WTC11 (cell line): Measurements from ENCODE around the gene MIOX. TPM values are rescaled to one million over a fixed set of nuclear protein-coding genes. Genes with fewer than 3 reads are reported as not detected.

Experiments used
- ATAC-seq: fragments of 200-7000 bp; cut with Tn5 transposase; 2 replicates; pipeline ENCODE4 v1.10.0; 2021; ENCODE audit warnings: mild to moderate bottlenecking, moderate library complexity
- CTCF ChIA-PET: fragments of 300-600 bp; sonication (Branson Sonifier 250); formaldehyde crosslinking; loops from one replicate; lab custom pipeline; 2021; ENCODE audit warnings: antibody characterized with exemption; lab: Charles Lee
- POLR2A ChIA-PET: fragments of 350-600 bp; sonication (Branson Sonifier 250); formaldehyde crosslinking; loops from one replicate; lab custom pipeline; 2021; ENCODE audit warnings: antibody characterized with exemption; lab: Charles Lee
- DNase-seq: peaks from one replicate; pipeline ENCODE4 v3.0.0; 2021; ENCODE audit warnings: low spot score
- H3K27ac Mint-ChIP-seq: 2 replicates; pipeline ENCODE4 v1.8.0; 2021; ENCODE audit warnings: mixed read lengths
- H3K27me3 Mint-ChIP-seq: 2 replicates; pipeline ENCODE4 v1.8.0; 2021; ENCODE audit warnings: low read depth, mild to moderate bottlenecking, moderate library complexity, mixed read lengths
- H3K36me3 Mint-ChIP-seq: 2 replicates; pipeline ENCODE4 v1.8.0; 2021; ENCODE audit warnings: mixed read lengths
- H3K4me1 Mint-ChIP-seq: 2 replicates; pipeline ENCODE4 v1.8.0; 2022; ENCODE audit warnings: mixed read lengths
- H3K4me3 Mint-ChIP-seq: 2 replicates; pipeline ENCODE4 v1.8.0; 2021; ENCODE audit warnings: mild to moderate bottlenecking, moderate library complexity, mixed read lengths
- H3K9me3 Mint-ChIP-seq: 2 replicates; pipeline ENCODE4 v1.8.0; 2021; ENCODE audit warnings: mixed read lengths
- CDX4 ChIP-seq: fragments of 250-450 bp; sonication (Bioruptor Pico); IDR thresholded peaks from 2 replicates; pipeline ENCODE4 v1.9.0; 2021; ENCODE audit warnings: moderate library complexity, mild to moderate bottlenecking, inconsistent platforms, borderline replicate concordance
- ESRRA ChIP-seq: sonication (generic); formaldehyde crosslinking; IDR thresholded peaks from 2 replicates; pipeline ENCODE4 v1.8.1; 2022; ENCODE audit warnings: mild to moderate bottlenecking, missing genetic modification reagents, borderline replicate concordance
- GTF2I ChIP-seq: fragments of 250-450 bp; sonication (Bioruptor Pico); conservative IDR thresholded peaks from 2 replicates; pipeline ENCODE4 v1.4.0; 2021; ENCODE audit warnings: mild to moderate bottlenecking
- IRF2 ChIP-seq: sonication (generic); formaldehyde crosslinking; IDR thresholded peaks from 2 replicates; pipeline ENCODE4 v1.8.0; 2022; ENCODE audit warnings: low read depth, missing genetic modification reagents, borderline replicate concordance
- MYBL2 ChIP-seq: sonication (generic); formaldehyde crosslinking; IDR thresholded peaks from 2 replicates; pipeline ENCODE4 v1.8.1; 2023; ENCODE audit warnings: mild to moderate bottlenecking, moderate library complexity, missing genetic modification reagents
- NFATC4 ChIP-seq: fragments of 250-450 bp; sonication (Bioruptor Pico); IDR thresholded peaks from 2 replicates; pipeline ENCODE4 v1.9.0; 2021; ENCODE audit warnings: mild to moderate bottlenecking
- NR1H2 ChIP-seq: sonication (generic); formaldehyde crosslinking; IDR thresholded peaks from 2 replicates; pipeline ENCODE4 v1.9.0; 2021; ENCODE audit warnings: mild to moderate bottlenecking, moderate library complexity, missing genetic modification reagents
- ZNF219 ChIP-seq: sonication (generic); formaldehyde crosslinking; IDR thresholded peaks from 2 replicates; pipeline ENCODE4 v1.8.0; 2023; ENCODE audit warnings: missing genetic modification reagents, mild to moderate bottlenecking, borderline replicate concordance
- ZNF232 ChIP-seq: sonication (generic); formaldehyde crosslinking; IDR thresholded peaks from 2 replicates; pipeline ENCODE4 v1.8.0; 2022; ENCODE audit warnings: mild to moderate bottlenecking, missing genetic modification reagents
- ZNF317 ChIP-seq: sonication (generic); formaldehyde crosslinking; IDR thresholded peaks from 2 replicates; pipeline ENCODE4 v1.8.1; 2023; ENCODE audit warnings: low read depth, mild to moderate bottlenecking, moderate library complexity, missing genetic modification reagents, borderline replicate concordance
- ZNF423 ChIP-seq: fragments of 250-450 bp; sonication (Bioruptor Pico); IDR thresholded peaks from 2 replicates; pipeline ENCODE4 v2.1.2; 2022; ENCODE audit warnings: mild to moderate bottlenecking, moderate library complexity
- ZNF671 ChIP-seq: fragments of 250-450 bp; sonication (Bioruptor Pico); IDR thresholded peaks from 2 replicates; pipeline ENCODE4 v1.8.0; 2021; ENCODE audit warnings: mild to moderate bottlenecking
- total RNA-seq: library from RNA; stranded (reverse); gene quantifications from 3 replicates; pipeline ENCODE4 v1.2.3, GENCODE V29; 2021
- TF ChIP-seq, protein P1 (sequence below): sonication (generic); formaldehyde crosslinking; IDR thresholded peaks from 2 replicates; pipeline ENCODE4 v1.8.1; 2023; ENCODE audit warnings: mild to moderate bottlenecking, missing genetic modification reagents
- TF ChIP-seq, protein P2 (sequence below): fragments of 250-450 bp; sonication (Bioruptor Pico); IDR thresholded peaks from 2 replicates; pipeline ENCODE4 v1.9.0; 2021; ENCODE audit warnings: mild to moderate bottlenecking
- TF ChIP-seq, protein P3 (sequence below): sonication (generic); formaldehyde crosslinking; IDR thresholded peaks from 2 replicates; pipeline ENCODE4 v1.8.1; 2022; ENCODE audit warnings: low read depth, missing genetic modification reagents, borderline replicate concordance
- TF ChIP-seq, protein P4 (sequence below): sonication (generic); formaldehyde crosslinking; IDR thresholded peaks from 2 replicates; pipeline ENCODE4 v1.8.0; 2022; ENCODE audit warnings: mild to moderate bottlenecking, missing genetic modification reagents

The MIOX gene
- total RNA-seq, 1 experiment from 2014 or later = 0.33 TPM

DNA sequence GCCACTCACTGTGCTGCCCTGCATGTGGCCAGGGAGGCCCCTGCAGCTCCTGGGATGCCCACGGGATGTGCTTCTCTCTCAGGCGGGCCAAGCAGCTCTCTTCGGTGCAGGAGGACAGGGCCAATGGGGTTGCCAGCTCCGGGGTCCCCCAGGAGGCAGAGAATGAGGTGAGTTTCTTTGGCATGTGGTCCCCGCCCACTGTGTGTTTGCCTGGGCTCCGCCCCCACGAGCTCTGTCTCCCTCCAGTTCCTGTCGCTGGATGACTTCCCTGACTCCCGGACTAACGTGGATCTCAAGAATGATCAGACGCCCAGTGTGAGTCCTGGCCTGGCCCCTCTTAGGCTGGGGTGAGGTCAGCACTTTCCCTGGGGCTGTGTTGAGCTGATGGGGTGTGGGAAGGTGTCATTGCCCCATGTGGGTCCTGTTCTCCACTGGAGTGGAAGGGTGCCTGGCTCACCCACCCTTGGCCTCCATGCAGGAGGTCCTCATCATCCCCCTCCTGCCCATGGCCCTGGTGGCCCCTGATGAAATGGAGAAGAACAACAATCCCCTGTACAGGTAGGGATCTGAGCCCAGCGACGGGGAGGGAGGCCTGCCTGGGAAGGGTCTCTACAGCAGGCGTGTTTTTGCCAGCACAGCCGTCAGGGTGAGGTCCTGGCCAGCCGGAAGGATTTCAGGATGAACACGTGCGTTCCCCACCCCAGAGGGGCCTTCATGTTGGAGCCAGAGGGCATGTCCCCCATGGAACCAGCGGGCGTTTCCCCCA lies 31.0 kb downstream of the MIOX start:
- CTCF ChIA-PET = interaction anchor here (0.8 to 0.9 kb wide), 3 partner anchors 8 to 103 kb away, joined by 3 read pairs; partner anchors contain the start of gene SCO2
- peak; percentile 67 for ATAC-seq

GRCh38 chr22:50518606-50519005 lies 31.9 kb downstream of the MIOX start:
- peaks cover 15% of the 10 kb centered on the region for H3K36me3 Mint-ChIP-seq
- POLR2A ChIA-PET = no interaction called here
- no peak overlapping the region for H3K4me3 Mint-ChIP-seq
- no peaks in the 10 kb centered on the region for H3K9me3 Mint-ChIP-seq
- ATAC-seq = no peak
- DNase-seq = no peak
- CTCF ChIA-PET = interaction anchor here (0.9 to 1.3 kb wide), 2 partner anchors 15 to 44 kb away, joined by 3 read pairs; partner anchors contain the start of gene SYCE3
- no peaks in the 10 kb centered on the region for H3K4me1 Mint-ChIP-seq
- TF ChIP-seq ZNF671 = no peak
- no peak for TF ChIP-seq ZNF317 (CRISPR knock-in tag)
- no peak for TF ChIP-seq NR1H2 (CRISPR knock-in tag)
- no peak for TF ChIP-seq ZNF423 (CRISPR knock-in tag)
- no peak for TF ChIP-seq GTF2I (CRISPR knock-in tag)
- TF ChIP-seq ZNF219 = no peak
- no peak for TF ChIP-seq IRF2 (CRISPR knock-in tag)
- TF ChIP-seq, protein P1, sequence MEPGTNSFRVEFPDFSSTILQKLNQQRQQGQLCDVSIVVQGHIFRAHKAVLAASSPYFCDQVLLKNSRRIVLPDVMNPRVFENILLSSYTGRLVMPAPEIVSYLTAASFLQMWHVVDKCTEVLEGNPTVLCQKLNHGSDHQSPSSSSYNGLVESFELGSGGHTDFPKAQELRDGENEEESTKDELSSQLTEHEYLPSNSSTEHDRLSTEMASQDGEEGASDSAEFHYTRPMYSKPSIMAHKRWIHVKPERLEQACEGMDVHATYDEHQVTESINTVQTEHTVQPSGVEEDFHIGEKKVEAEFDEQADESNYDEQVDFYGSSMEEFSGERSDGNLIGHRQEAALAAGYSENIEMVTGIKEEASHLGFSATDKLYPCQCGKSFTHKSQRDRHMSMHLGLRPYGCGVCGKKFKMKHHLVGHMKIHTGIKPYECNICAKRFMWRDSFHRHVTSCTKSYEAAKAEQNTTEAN (CRISPR knock-in tag) = no peak
- TF ChIP-seq, protein P2, sequence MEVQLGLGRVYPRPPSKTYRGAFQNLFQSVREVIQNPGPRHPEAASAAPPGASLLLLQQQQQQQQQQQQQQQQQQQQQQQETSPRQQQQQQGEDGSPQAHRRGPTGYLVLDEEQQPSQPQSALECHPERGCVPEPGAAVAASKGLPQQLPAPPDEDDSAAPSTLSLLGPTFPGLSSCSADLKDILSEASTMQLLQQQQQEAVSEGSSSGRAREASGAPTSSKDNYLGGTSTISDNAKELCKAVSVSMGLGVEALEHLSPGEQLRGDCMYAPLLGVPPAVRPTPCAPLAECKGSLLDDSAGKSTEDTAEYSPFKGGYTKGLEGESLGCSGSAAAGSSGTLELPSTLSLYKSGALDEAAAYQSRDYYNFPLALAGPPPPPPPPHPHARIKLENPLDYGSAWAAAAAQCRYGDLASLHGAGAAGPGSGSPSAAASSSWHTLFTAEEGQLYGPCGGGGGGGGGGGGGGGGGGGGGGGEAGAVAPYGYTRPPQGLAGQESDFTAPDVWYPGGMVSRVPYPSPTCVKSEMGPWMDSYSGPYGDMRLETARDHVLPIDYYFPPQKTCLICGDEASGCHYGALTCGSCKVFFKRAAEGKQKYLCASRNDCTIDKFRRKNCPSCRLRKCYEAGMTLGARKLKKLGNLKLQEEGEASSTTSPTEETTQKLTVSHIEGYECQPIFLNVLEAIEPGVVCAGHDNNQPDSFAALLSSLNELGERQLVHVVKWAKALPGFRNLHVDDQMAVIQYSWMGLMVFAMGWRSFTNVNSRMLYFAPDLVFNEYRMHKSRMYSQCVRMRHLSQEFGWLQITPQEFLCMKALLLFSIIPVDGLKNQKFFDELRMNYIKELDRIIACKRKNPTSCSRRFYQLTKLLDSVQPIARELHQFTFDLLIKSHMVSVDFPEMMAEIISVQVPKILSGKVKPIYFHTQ (CRISPR knock-in tag) = no peak
- no peak for TF ChIP-seq ESRRA (CRISPR knock-in tag)
- no peak for TF ChIP-seq ZNF232 (CRISPR knock-in tag)
- TF ChIP-seq, protein P3, sequence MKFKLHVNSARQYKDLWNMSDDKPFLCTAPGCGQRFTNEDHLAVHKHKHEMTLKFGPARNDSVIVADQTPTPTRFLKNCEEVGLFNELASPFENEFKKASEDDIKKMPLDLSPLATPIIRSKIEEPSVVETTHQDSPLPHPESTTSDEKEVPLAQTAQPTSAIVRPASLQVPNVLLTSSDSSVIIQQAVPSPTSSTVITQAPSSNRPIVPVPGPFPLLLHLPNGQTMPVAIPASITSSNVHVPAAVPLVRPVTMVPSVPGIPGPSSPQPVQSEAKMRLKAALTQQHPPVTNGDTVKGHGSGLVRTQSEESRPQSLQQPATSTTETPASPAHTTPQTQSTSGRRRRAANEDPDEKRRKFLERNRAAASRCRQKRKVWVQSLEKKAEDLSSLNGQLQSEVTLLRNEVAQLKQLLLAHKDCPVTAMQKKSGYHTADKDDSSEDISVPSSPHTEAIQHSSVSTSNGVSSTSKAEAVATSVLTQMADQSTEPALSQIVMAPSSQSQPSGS (CRISPR knock-in tag) = no peak
- no peak for TF ChIP-seq NFATC4
- TF ChIP-seq, protein P4, sequence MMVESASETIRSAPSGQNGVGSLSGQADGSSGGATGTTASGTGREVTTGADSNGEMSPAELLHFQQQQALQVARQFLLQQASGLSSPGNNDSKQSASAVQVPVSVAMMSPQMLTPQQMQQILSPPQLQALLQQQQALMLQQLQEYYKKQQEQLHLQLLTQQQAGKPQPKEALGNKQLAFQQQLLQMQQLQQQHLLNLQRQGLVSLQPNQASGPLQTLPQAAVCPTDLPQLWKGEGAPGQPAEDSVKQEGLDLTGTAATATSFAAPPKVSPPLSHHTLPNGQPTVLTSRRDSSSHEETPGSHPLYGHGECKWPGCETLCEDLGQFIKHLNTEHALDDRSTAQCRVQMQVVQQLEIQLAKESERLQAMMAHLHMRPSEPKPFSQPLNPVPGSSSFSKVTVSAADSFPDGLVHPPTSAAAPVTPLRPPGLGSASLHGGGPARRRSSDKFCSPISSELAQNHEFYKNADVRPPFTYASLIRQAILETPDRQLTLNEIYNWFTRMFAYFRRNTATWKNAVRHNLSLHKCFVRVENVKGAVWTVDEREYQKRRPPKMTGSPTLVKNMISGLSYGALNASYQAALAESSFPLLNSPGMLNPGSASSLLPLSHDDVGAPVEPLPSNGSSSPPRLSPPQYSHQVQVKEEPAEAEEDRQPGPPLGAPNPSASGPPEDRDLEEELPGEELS (CRISPR knock-in tag) = no peak
- no peak for TF ChIP-seq CDX4 (CRISPR knock-in tag)
- no peak overlapping the region for H3K27ac Mint-ChIP-seq
- H3K27me3 Mint-ChIP-seq = no peaks in the 10 kb centered on the region

More for the DNA sequence above, 31.0 kb downstream of the MIOX start:
- Mint-ChIP-seq H3K4me1 (no peaks in the 10 kb centered on the region), H3K27me3 (no peaks in the 10 kb centered on the region), H3K9me3 (no peaks in the 10 kb centered on the region), H3K4me3 (no peak overlapping the region), H3K36me3 (peaks cover 15% of the 10 kb centered on the region), H3K27ac (no peak overlapping the region)
- POLR2A ChIA-PET = no interaction called here
- no peak for TF ChIP-seq MYBL2 (CRISPR knock-in tag)
- DNase-seq = no peak
